GM04503 (cell line): ENCODE measurements around the gene ZNF766.
"Not testable (repeated sequence)": the region's sequence is repeated elsewhere in the genome, so short reads cannot be mapped to it uniquely, and the experiment has no call there.

ENCODE experiments used
- DNase-seq: peaks from one replicate; pipeline ENCODE4 v3.0.0-alpha.2; 2012; ENCODE audit warnings: low read depth

ZNF766 gene

DNA sequence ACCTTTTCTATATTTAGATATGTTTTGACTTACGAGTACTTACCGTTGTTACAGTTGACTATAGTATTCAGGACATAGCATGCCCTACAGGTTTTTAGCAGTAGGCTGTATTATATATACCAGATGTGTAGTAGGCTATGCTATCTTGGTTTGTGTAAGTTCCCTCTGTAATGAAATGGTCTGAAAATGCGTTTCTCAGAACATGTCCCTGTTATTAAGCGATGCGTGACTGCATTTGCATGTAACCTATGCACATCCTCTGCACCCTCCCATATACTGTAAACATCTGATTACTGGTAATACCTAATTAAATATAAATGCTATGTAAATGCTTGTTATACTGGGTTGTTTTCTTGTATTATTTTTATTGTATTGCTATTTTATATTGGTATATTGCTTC, 6.6 kb downstream of the ZNF766 start:
- no peak for DNase-seq

GRCh38 chr19:52277471-52277870, 8.1 kb downstream of the ZNF766 start:
- DNase-seq = no peak

- no peak for DNase-seq
Measured at GRCh38 chr19:52286256-52286655, 16.9 kb downstream of the ZNF766 start.

DNA sequence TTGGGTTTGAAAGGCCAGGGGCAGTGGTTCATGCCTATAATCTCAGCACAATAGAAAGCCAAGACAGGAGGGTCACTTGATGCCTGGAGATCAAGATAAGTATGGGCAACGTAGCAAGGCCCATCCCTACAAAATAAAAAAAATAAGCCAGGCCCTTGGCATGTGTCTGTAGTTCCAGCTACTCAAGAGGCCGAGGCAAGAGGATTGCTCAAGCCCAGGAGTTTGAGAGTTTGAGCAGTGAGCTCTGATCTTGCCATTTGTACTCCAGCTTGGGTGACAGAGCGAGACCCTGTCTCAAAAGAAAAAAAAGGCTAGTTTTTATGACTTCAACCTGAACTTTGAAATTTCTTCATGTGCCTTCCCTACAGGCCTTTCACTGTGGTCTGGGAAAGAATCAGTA, 22.4 kb downstream of the ZNF766 start:
- no peak for DNase-seq

DNA sequence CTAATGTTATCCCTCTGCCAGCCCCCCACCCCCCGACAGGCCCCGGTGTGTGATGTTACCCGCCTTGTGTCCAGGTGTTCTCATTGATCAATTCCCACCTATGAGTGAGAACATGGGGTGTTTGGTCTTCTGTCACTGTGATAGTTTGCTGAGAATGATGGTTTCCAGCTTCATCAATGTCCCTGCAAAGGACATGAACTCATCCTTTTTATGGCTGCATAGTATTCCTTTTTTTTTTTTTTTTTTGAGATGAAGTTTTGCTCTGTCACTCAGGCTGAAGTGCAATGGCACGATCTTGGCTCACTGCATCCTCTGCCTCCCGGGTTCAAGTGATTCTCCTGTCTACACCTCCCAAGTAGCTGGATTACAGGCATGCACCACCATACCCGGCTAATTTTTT, 23.6 kb downstream of the ZNF766 start:
- not testable (repeated sequence) for DNase-seq

DNA sequence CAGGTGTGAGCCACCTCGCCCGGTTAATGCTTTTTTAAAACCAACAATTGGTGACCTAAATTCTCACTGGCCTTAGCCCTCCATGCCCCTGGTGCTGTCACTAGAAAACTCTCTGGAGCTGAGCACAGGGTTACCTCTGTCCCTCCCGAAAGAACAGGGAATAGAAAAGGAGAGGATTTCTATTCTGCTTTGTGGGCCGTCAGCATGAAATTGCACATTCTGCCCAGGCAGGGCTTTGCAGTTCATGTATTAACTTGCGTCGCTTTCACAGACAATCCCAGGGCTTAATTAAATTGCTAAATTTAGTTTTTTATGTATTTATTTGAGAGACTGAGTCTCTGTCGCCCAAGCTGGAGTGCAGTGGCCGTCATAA, 27.0 kb downstream of the ZNF766 start:
- no peak for DNase-seq

DNA sequence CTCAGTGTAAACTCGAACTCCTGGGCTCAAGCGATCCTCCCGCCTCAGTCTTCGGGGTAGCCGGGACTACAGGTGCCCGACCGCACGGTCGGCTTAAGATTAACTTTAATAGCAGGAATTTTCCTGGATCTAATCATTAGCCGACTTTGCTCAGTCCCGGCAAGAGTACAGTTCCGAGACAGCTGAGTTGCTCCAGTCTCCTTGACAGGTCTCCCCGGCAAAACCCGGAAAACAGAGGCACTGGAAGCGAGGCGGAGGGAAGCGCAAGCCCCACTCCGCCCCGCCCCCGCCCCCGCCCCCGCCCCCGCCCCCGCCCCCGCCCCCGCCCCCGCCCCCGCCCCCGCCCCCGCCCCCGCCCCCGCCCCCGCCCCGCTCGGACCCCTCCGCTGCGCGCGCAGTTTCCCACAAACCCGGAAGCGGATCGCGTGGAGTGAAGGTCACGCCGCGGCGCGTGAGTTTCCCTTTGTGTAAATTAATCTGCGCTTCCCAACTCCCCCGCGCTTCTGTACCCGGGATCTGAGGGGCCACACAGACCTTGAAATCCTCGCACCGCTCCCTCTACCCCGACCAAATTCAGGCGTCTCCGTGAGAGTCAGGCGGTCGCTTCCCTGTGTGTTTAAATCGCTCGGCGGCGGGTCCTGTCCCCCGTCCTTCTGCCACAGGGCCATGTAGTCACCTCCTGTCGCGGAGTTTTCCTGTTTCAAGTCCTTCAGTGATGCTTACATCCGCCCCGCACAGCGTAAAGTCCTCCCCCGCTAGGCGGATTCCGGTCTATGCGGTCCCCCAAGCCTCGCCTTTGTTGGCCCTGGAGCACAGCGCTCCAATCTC, 27.6 kb downstream of the ZNF766 start, which contains the start of gene ZNF480:
Gene ZNF480, plus strand, starts transcription at position 397 of the 828 bp plus-strand sequence. CDS start 3,244 bp downstream, outside the sequence.
- DNase-seq = no peak

DNA sequence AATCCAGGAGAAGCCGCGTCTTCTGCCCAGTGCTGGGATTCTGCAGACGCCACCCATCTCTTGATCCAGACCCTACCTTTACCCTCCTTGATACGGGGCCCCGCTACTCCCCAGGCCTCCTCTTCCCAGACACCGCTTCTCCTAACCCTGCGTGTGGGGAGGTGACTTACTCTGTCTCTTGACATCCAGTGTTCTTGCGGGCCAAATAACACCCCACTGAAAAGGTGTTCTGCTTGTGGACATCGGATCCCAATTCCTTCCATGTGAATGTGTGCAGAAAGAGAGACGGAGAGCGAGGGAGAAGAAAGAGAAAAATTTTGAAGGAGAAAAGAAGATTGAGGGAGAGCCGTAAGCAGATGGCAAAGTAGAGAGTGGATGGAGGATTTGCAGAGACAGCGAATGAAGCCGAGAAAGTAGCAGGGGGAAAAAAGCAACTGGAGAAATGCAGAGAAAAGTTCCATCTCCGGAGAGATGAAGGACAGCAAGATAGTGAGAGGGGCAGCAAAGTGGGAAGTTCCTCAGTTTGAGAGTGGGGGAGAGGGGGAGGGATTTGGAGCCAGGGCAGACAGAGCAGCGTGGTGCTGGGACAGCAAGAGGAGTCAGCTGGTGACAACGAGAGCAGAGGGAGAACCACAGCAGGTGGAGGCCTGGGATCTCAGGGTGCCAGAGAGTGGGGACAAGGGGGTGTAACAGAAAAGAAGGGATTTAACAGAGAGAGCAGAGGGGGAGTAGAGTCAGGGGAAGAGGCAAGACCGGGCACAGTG, 28.4 kb downstream of the ZNF766 start:
- no peak for DNase-seq

GRCh38 chr19:52307275-52307674, 37.9 kb downstream of the ZNF766 start:
- no peak for DNase-seq

DNA sequence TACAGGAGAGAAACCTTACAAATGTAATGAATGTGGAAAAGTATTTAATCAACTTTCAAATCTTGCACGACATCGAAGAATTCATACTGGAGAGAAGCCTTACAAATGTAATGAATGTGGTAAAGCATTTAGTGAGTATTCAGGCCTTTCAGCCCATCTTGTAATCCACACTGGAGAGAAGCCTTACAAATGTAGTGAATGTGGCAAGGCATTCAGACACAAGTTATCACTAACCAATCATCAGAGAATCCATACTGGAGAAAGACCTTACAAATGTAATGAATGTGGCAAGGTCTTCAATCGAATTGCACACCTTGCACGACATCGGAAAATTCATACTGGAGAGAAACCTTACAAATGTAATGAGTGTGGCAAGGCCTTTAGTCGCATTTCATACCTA, 53.0 kb downstream of the ZNF766 start:
- no peak for DNase-seq

DNA sequence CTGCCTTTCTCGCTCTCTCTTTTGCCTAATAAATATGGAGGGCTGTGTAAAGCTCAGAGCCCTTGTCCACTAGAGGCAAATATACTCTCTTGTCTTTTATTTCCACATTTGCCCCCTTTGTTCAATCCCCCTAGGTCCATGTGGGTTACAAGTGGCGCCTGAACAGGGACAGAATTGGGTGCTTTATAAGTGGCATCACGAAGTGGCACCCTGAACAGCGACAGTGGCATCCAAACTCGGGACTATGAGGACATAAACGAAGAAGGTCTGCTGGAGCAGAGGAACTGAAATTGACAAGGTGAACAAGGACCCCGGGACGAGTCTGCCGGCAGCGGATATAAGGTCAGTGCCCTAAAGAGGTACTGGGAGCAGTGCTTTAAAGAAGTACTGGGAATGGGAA, 62.4 kb downstream of the ZNF766 start:
- no peak for DNase-seq

DNA sequence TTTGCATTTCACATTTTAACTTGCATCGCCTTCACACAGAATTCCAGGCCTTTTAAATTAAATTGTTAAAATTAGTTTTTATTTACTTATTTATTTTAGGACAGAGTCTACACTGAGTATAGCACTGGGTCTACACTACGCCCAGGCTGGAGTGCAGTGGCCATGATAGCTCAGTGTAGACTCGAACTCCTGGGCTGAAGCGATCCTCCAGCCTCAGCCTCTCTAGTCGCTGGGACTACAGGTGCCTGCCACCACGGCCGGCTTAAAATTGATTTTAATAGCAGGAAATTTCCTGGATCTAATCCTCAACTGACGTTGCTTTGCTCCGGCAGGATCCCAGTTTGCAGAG, 66.4 kb downstream of the ZNF766 start:
- DNase-seq = no peak

DNA sequence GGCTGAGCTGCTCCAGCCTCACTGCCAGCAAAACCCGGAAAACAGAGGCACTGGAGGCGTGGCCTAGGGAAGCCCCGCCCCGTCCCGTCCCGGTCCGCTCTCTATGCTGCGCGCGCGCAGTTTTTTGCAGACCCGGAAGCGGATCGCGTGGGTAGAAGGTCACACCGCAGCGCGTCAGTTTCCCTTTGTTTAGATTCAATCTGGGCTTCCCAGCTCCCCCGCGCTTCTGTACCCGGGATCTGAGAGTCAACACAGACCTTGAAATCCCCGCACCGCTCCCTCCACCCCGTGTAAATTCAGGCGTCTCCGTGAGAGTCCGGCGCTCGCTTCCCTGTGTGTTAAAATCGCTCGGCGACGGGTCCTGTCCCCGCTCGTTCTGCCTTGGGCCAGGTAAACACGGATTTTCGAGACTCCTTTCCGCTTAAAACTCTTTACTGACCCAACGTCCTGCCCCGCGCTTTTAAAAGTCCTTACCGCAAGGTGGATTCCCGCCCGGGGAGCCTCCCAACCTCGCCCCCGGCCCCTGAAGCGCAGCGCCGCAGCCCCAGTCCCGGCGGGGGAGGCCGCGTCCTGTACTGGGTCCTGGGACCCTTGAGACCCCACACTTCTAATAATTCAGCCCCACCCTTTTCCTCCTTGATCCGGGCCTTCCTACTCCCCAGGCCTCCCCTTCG, 66.9 kb downstream of the ZNF766 start, which contains the start of gene ZNF610:
Gene ZNF610, plus strand, starts transcription at position 127 of the 674 bp plus-strand sequence. CDS start 12,930 bp downstream, outside the sequence.
- DNase-seq = peak; percentile 25

DNA sequence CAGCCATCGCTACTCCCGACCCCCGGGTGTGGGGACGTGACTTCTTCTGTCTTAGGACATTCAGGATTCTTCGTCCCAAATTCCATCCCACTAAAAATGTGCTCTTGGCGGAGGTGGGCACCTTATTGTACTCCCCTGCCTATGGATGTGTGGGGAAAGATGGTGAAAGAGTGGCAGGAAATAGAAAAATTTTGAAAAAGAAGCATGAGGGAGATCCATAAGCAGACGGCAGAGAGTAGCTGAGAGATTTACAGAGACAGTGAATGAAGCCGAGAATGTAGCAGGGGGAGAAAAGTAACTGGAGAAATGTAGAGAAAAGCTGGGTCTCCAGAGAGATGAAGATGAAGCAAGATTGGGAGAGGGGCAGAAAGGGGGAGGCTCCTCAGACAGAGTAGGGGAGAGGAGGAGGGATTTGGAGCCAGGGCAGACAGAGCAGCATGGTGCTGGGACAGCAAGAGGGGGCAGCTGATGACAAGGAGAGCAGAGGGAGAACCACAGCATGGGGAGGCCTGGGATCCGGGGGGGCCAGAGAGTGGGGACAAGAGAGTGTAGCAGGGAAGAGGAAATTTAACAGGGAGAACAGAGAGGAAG, 67.5 kb downstream of the ZNF766 start:
- no peak for DNase-seq

DNA sequence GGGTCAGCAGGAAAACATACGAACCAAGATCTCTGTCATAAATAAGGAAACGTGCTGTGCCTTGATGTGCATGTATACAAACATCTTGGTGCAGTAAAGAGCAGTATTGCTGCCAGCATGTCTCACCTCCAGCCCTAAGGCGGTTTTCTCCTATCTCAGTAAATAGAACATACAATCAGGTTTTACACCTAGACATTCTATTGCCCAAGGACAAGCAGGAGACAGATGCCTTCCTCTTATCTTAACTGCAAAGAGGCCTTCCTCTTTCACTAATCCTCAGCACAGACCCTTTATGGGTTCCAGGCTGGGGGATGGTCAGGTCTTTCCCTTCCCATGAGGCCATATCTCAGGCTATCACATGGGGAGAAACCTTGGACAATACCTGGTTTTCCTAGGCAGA, 69.6 kb downstream of the ZNF766 start:
- not testable (repeated sequence) for DNase-seq

GRCh38 chr19:52343548-52343947, 74.2 kb downstream of the ZNF766 start:
- no peak for DNase-seq

GRCh38 chr19:52345162-52345561, 75.8 kb downstream of the ZNF766 start:
- no peak for DNase-seq
